Ovary (tissue), 9 donors: ENCODE measurements around the gene MYH15. TPM values are rescaled to one million over a fixed set of nuclear protein-coding genes. Genes with fewer than 3 reads are reported as not detected.

Experiments used
- DNase-seq, 5 donors: peaks; one replicate each; pipeline ENCODE4 v3.0.0-alpha.2; 2019 to 2020
- H3K27ac ChIP-seq, 2 donors: fragments of 200-600 bp; one replicate each; pipeline versions ENCODE4 v1.5.1 to v1.8.0; 2019 to 2022
- H3K27me3 ChIP-seq: fragments of 200-600 bp; one replicate; pipeline ENCODE4 v1.8.0; 2022
- H3K36me3 ChIP-seq: fragments of 200-600 bp; sonication (generic); one replicate; pipeline ENCODE4 v1.5.1; 2019
- H3K4me1 ChIP-seq: one replicate; pipeline ENCODE4 v1.8.1; 2013; ENCODE audit warnings: mild to moderate bottlenecking, moderate library complexity; ENCODE audit not compliant: insufficient read depth
- H3K4me3 ChIP-seq: fragments of 200-600 bp; sonication (generic); one replicate; pipeline ENCODE4 v1.5.1; 2017
- H3K9me3 ChIP-seq, 2 donors: fragments of 200-600 bp in 1 of 2; sonication (generic) in 1 of 2; one replicate each; pipeline versions ENCODE4 v1.5.1 to v1.8.1; 2013 to 2019; ENCODE audit warnings: mild to moderate bottlenecking in 1 of 2, moderate library complexity in 1 of 2
- EP300 ChIP-seq: sonication (generic); formaldehyde crosslinking; IDR thresholded peaks from one replicate; pipeline ENCODE4 v1.6.1; 2017; ENCODE audit warnings: antibody characterized with exemption
- POLR2A ChIP-seq: fragments of 450-650 bp; IDR thresholded peaks from one replicate; pipeline ENCODE4 v1.6.1; 2017; ENCODE audit warnings: antibody characterized with exemption, mild to moderate bottlenecking, moderate library complexity
- WGBS, 3 donors: extraction: QIAGEN DNeasy Blood & Tissue Kit in 1 of 3; methylation state at CpG; one replicate each; pipeline versions ENCODE4 v1.1.5 to v1.1.7; 2013 to 2017; 5-methylcytosine and 5-hydroxymethylcytosine counted together
- intact Hi-C, 4 donors: fragments of 100-400 bp; cut with DNase I; formaldehyde crosslinking; loops; one replicate each; pipeline versions ENCODE4 v1.11.0 to v1.15.1; 2022 to 2023
- polyA plus RNA-seq, 2 donors: library from polyadenylated mRNA; stranded (reverse); fragments of 200-250 nt in 1 of 2; fragments of 350-450 nt in 1 of 2; fragmentation: Illumina TruSeq in 1 of 2; extraction: RNeasy Lipid Tissue Mini Kit (QIAGEN cat#74804) in 1 of 2; gene quantifications; one replicate each; pipeline ENCODE4 v1.2.3, GENCODE V29; 2013 to 2014
- total RNA-seq, 7 donors: library from RNA; depleted of rRNA in 2 of 7; stranded (reverse); fragments of >200 nt in 2 of 7; fragmentation: NEBNext Ultra II Directional in 3 of 7; extraction: Animal tissue kit (Norgen Biotek cat#: 25700) in 3 of 7; gene quantifications; one replicate each; pipeline versions ENCODE4 v1.1.0 to v1.2.4, GENCODE V29; 2016 to 2023
- TF ChIP-seq, protein P1 (sequence below), 3 donors: fragments of 450-650 bp in 2 of 3; fragments of 200-600 bp in 1 of 3; IDR thresholded peaks; one replicate each; pipeline versions ENCODE4 v1.5.1 to v1.8.0; 2016 to 2022; ENCODE audit warnings: antibody characterized with exemption in 3 of 3, mild to moderate bottlenecking in 1 of 3
- donor health status: DM: no; HTN: no; CAD: no; lungs with moderate emphysema.
- donor health status: DM: no; HTN: no; CAD: no.
- donor health status: Bipolar disorder and iron deficiency.
- donor health status: DM: yes; HTN: yes; CAD: no.
- donor health status: DM: no; HTN: no; CAD: no.
- donor health status: DM: yes; HTN: yes; CAD: no.

The MYH15 gene
- total and polyA plus RNA-seq, 9 donors: 0.05 to 0.57 (median 0.11) TPM; not detected in 3

DNA sequence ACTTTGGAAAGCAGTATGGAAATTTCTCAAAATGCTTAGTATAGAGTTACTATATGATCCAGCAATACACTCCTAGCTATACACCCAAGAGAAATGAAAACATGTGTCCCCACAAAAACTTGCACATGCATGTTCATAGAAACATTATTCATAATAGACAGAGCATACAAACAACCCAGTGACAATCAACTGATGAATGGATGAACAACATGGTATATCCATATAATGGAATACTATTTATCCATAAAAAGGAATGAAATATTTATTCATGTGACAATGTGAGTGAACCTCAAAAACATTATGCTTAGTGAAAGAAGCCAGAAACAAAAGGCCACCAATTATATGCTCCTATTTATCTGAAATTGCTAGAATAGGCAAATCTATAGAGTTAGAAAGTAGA lies 6.7 kb downstream of the MYH15 start:
- Histone ChIP-seq H3K36me3 (no peaks in the 10 kb centered on the region), H3K27me3 (no peaks in the 10 kb centered on the region), H3K4me3 (no peak overlapping the region), H3K4me1 (no peaks in the 10 kb centered on the region), H3K27ac (no peak overlapping the region), H3K9me3 (no peaks in the 10 kb centered on the region)
- intact Hi-C loops: no loop called here
- no peak for DNase-seq
- TF ChIP-seq, protein P1, sequence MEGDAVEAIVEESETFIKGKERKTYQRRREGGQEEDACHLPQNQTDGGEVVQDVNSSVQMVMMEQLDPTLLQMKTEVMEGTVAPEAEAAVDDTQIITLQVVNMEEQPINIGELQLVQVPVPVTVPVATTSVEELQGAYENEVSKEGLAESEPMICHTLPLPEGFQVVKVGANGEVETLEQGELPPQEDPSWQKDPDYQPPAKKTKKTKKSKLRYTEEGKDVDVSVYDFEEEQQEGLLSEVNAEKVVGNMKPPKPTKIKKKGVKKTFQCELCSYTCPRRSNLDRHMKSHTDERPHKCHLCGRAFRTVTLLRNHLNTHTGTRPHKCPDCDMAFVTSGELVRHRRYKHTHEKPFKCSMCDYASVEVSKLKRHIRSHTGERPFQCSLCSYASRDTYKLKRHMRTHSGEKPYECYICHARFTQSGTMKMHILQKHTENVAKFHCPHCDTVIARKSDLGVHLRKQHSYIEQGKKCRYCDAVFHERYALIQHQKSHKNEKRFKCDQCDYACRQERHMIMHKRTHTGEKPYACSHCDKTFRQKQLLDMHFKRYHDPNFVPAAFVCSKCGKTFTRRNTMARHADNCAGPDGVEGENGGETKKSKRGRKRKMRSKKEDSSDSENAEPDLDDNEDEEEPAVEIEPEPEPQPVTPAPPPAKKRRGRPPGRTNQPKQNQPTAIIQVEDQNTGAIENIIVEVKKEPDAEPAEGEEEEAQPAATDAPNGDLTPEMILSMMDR (IDR thresholded peaks at IDR 0.05): no peak
- TF ChIP-seq EP300: no peak
- TF ChIP-seq POLR2A: no peak

DNA sequence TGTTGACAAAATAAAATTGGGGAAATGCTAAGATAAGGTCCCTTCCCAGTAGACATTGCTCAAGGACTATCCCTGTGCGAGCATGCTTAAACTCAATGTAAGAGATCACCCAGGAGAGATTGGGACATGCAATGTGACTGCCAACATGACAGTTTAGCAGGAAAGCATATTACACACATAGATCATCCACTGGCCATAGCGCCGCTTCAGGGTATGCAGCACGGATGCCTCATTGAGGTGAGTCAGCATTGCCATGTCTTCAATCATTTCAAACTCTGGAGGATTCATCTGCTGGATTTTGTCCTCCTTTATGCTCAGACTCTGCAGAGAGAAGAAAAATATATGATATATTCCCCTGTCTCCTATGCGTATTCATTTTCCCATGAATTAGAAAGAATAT lies 8.9 kb downstream of the MYH15 start:
- Histone ChIP-seq H3K4me1 (no peaks in the 10 kb centered on the region), H3K27me3 (no peaks in the 10 kb centered on the region), H3K27ac (no peak overlapping the region), H3K4me3 (no peak overlapping the region), H3K9me3 (no peaks in the 10 kb centered on the region), H3K36me3 (no peaks in the 10 kb centered on the region)
- intact Hi-C loops: no loop called here
- DNase-seq: no peak
- TF ChIP-seq EP300 (no peak), POLR2A (no peak)
- TF ChIP-seq, protein P1 (IDR thresholded peaks at IDR 0.05): no peak
- WGBS, 3 donors: 86 to 94% (median 92%) methylated on average over 5 of the region's 5 CpGs

DNA sequence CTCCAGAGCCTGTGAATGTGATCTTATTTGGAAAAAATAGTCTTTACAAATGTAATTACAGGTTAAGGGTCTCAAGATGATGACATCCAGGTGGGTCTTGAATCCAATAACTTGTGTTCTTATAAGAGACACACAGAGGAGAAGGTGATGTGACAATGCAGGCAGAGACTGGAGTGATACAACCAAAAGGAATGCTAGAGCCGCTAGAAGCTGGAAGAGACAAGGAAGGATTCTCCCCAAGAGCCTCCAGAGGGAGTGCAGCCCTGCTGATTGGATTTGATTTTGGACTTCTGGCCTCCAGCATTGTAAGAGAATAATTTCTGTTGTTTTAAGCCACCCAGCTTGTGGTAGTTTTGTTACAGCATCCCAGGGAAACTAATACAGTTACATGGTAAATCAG lies 9.7 kb downstream of the MYH15 start:
- no peak for DNase-seq
- TF ChIP-seq POLR2A: no peak
- no peak for TF ChIP-seq EP300
- TF ChIP-seq, protein P1 (IDR thresholded peaks at IDR 0.05): no peak
- Histone ChIP-seq H3K27me3 (no peaks in the 10 kb centered on the region), H3K36me3 (no peaks in the 10 kb centered on the region), H3K4me3 (no peak overlapping the region), H3K27ac (no peak overlapping the region), H3K9me3 (no peaks in the 10 kb centered on the region), H3K4me1 (no peaks in the 10 kb centered on the region)
- intact Hi-C loops: no loop called here
- WGBS, 3 donors: 90 to 100% (median 96%) methylated on average over 1 of the region's 1 CpG

DNA sequence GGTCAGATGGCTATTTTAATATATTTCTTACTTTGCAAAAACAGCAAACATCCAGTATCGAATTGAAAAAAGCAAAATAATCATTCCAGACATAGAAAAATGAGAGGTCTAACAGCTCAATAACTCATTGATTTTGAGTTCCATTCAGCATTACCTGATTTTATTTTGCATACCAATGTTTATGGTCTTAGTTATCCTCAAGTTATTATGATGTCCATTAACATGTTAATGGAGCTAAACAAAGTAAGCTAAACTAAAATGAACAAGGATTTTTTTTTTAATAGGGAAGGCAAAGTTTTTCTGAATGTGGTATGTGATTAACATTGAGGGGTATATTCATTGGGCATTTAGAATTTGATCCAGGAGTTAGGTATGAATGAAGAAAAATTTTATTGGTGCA lies 13.1 kb downstream of the MYH15 start:
- no peak overlapping the region for H3K4me3 ChIP-seq
- no peak overlapping the region for H3K27ac ChIP-seq
- no peak for DNase-seq
- H3K27me3 ChIP-seq: no peaks in the 10 kb centered on the region
- WGBS, 3 donors: 92 to 95% (median 94%) methylated on average over 1 of the region's 1 CpG
- H3K36me3 ChIP-seq: no peaks in the 10 kb centered on the region
- TF ChIP-seq EP300 (no peak), POLR2A (no peak)
- TF ChIP-seq, protein P1 (IDR thresholded peaks at IDR 0.05): no peak
- intact Hi-C loops: loop anchor here in 1 of 4 donors (10.0 kb wide), 1 partner anchor 58 kb away; no protein-coding TSS in a partner anchor
- no peaks in the 10 kb centered on the region for H3K9me3 ChIP-seq
- no peaks in the 10 kb centered on the region for H3K4me1 ChIP-seq
